ENCODE data around the gene CALN1.

- no peak for TF ChIP-seq CTCF (IDR thresholded peaks at IDR 0.05; ENCODE audit: insufficient read depth, low read depth, low read length)
- TF ChIP-seq EZH2 (IDR thresholded peaks at IDR 0.05; ENCODE audit: insufficient read depth, low read length), result no peak
Observed at GRCh38 chr7:71783779-71784178, 628.4 kb downstream of the CALN1 start.

Measured in astrocyte (in vitro differentiated cells and primary cell).